Naive thymus-derived CD4-positive, alpha-beta T cell (primary cell): ENCODE measurements around the gene KRT78. TPM values are rescaled to one million over a fixed set of nuclear protein-coding genes. Genes with fewer than 3 reads are reported as not detected.

Source experiments
- ATAC-seq: fragments of 150-1000 bp; cut with Tn5 transposase; 2 replicates; pipeline ENCODE4 v1.10.0; 2021; ENCODE audit warnings: mild to moderate bottlenecking, moderate library complexity
- CTCF ChIA-PET: fragments of 350-600 bp; sonication (Branson Sonifier 250); formaldehyde crosslinking; loops from one replicate; lab custom pipeline; 2021; ENCODE audit warnings: antibody characterized with exemption; lab: Charles Lee
- POLR2A ChIA-PET: fragments of 350-600 bp; sonication (Branson Sonifier 250); formaldehyde crosslinking; loops from one replicate; lab custom pipeline; 2021; ENCODE audit warnings: antibody characterized with exemption, inconsistent platforms; lab: Charles Lee
- DNase-seq, 9 donors: peaks; one replicate each; pipeline versions ENCODE4 v3.0.0 to v3.0.0-alpha.2; 2020 to 2022; ENCODE audit warnings: mixed read lengths in 1 of 9
- H3K27ac ChIP-seq: one replicate; pipeline ENCODE4 v1.7.0; 2013; ENCODE audit warnings: mild to moderate bottlenecking, low read depth, low read length, moderate library complexity
- H3K27me3 ChIP-seq, 2 donors: one replicate each; pipeline ENCODE4 v1.7.0; 2013; ENCODE audit warnings: low read length in 2 of 2, mild to moderate bottlenecking in 2 of 2, moderate library complexity in 2 of 2; ENCODE audit not compliant: control insufficient read depth in 2 of 2, insufficient read depth in 2 of 2
- H3K36me3 ChIP-seq, 3 experiments: 1 replicate in 2 of 3; 2 replicates in 1 of 3; pipeline ENCODE4 v1.7.0; 2013; ENCODE audit warnings: low read length in 3 of 3, mild to moderate bottlenecking in 3 of 3, moderate library complexity in 1 of 3; ENCODE audit not compliant: insufficient read depth in 3 of 3, control insufficient read depth in 2 of 3
- H3K4me1 ChIP-seq, 2 donors: one replicate each; pipeline ENCODE4 v1.7.0; 2013; ENCODE audit warnings: low read length in 2 of 2, mild to moderate bottlenecking in 2 of 2, moderate library complexity in 1 of 2; ENCODE audit not compliant: control insufficient read depth in 2 of 2, insufficient read depth in 2 of 2
- H3K4me3 ChIP-seq: 2 replicates; pipeline ENCODE4 v1.7.0; 2013; ENCODE audit warnings: mild to moderate bottlenecking, low read length
- H3K9me3 ChIP-seq, 3 experiments: 1 replicate in 2 of 3; 2 replicates in 1 of 3; pipeline ENCODE4 v1.7.0; 2013; ENCODE audit warnings: low read length in 3 of 3; ENCODE audit not compliant: control insufficient read depth in 2 of 3
- H3K27ac Mint-ChIP-seq, 9 donors: one replicate each; pipeline ENCODE4 v1.8.0; 2020 to 2022; ENCODE audit warnings: mixed read lengths in 9 of 9, mild to moderate bottlenecking in 8 of 9, moderate library complexity in 5 of 9, inconsistent platforms in 2 of 9
- H3K27me3 Mint-ChIP-seq, 5 donors: one replicate each; pipeline ENCODE4 v1.8.0; 2021 to 2022; ENCODE audit warnings: mixed read lengths in 5 of 5, mild to moderate bottlenecking in 1 of 5
- H3K36me3 Mint-ChIP-seq, 5 donors: one replicate each; pipeline ENCODE4 v1.8.0; 2020 to 2022; ENCODE audit warnings: mixed read lengths in 5 of 5, mild to moderate bottlenecking in 3 of 5, inconsistent platforms in 1 of 5
- H3K4me1 Mint-ChIP-seq, 7 donors: one replicate each; pipeline ENCODE4 v1.8.0; 2020 to 2022; ENCODE audit warnings: mixed read lengths in 7 of 7, mild to moderate bottlenecking in 3 of 7, inconsistent platforms in 1 of 7
- H3K4me3 Mint-ChIP-seq, 10 donors: one replicate each; pipeline ENCODE4 v1.8.0; 2020 to 2022; ENCODE audit warnings: mild to moderate bottlenecking in 10 of 10, mixed read lengths in 10 of 10, moderate library complexity in 6 of 10, inconsistent platforms in 2 of 10
- H3K9me3 Mint-ChIP-seq, 11 donors: one replicate each; pipeline ENCODE4 v1.8.0; 2020 to 2022; ENCODE audit warnings: mixed read lengths in 11 of 11, mild to moderate bottlenecking in 4 of 11, inconsistent platforms in 1 of 11, moderate library complexity in 1 of 11
- intact Hi-C, 2 donors: fragments of 100-400 bp; cut with micrococcal nuclease; formaldehyde crosslinking; loops; one replicate each; pipeline ENCODE4 v1.15.1; 2023
- polyA plus RNA-seq, 2 donors: library from polyadenylated mRNA; unstranded; fragments of 300-500 nt; fragmentation: Illumina TruSeq; gene quantifications; one replicate each; pipeline ENCODE4 v1.2.3, GENCODE V29; 2021
- total RNA-seq, 6 experiments: library from RNA in 5 of 6; stranded (reverse) in 5 of 6; gene quantifications; 1 replicate in 5 of 6; 2 replicates in 1 of 6; pipeline ENCODE4 v1.2.3 and lab custom pipeline; 2021 to 2026

The KRT78 gene
- total and polyA plus RNA-seq, 7 experiments from 2014 or later = not detected

DNA sequence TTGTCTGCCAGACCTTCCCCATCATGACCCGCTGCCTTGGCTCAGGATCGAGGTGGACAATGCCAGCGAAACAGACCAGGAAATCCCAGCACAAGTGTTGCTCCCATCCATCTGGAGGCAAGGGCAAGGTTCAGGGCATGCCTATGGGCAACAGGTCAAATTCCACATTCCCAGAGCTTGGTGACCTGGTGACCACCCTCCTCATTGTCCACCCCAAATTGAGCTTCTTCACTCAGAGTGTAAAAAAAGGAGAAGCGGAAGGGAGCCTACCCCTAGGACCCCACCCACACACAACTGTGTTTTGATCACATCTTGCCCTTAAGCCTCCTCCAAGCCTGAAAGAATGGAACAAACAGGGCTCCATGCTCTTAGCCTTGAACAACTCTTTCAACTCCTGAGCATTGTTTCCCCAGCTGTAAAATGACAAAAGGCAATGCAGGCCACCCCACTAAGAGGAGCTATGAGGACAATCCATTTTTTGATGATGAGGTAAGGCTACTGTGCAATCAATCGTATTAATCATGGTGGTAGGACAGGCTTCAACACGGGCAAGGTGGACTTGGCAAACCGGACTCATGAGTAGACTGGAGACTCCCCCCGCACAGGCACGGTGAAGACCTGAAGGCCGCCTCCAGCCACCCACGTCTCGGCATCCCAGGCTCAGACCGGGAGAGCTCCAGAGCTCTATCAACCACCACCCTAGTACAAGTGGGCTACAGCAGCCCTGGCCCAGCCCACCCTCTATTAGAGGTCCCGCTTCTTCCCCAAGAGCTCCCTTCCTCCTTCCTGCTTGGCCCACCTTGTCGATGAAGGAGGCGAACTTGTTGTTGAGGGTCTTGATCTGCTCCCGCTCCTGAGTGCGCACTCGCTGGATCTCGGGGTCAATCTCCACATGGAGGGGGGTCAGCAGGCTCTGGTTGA lies 15.5 kb downstream of the KRT78 start:
- Mint-ChIP-seq H3K4me1 (peaks cover 17 to 37% (median 30%) of the 10 kb centered on the region in 7 donors), H3K4me3 (no peak overlapping the region), H3K27ac (peak overlapping the region in 1 of 9 donors; percentile 74), H3K9me3 (peaks cover 0 to 4% (median 0%) of the 10 kb centered on the region in 11 donors), H3K36me3 (no peaks in the 10 kb centered on the region), H3K27me3 (no peaks in the 10 kb centered on the region)
- H3K4me3 ChIP-seq = no peak overlapping the region
- no peak overlapping the region for H3K27ac ChIP-seq
- H3K36me3 ChIP-seq = no peaks in the 10 kb centered on the region
- H3K27me3 ChIP-seq = no peaks in the 10 kb centered on the region
- ChIA-PET CTCF (no interaction called here), POLR2A (interaction anchor here (1.2 kb wide), 1 partner anchor 24 kb away, joined by 3 read pairs; no protein-coding TSS in a partner anchor)
- DNase-seq = no peak
- intact Hi-C loops = no loop called here
- H3K4me1 ChIP-seq = no peaks in the 10 kb centered on the region
- ATAC-seq = no peak
- no peaks in the 10 kb centered on the region for H3K9me3 ChIP-seq

- DNase-seq (no peak), ATAC-seq (no peak)
- Histone ChIP-seq H3K9me3 (no peaks in the 10 kb centered on the region), H3K27me3 (no peaks in the 10 kb centered on the region), H3K27ac (no peak overlapping the region), H3K36me3 (no peaks in the 10 kb centered on the region), H3K4me3 (no peak overlapping the region), H3K4me1 (no peaks in the 10 kb centered on the region)
- H3K27me3 Mint-ChIP-seq = no peaks in the 10 kb centered on the region
- peaks cover 17 to 37% (median 29%) of the 10 kb centered on the region in 7 donors for H3K4me1 Mint-ChIP-seq
- no peak overlapping the region for H3K27ac Mint-ChIP-seq
- no peaks in the 10 kb centered on the region for H3K36me3 Mint-ChIP-seq
- POLR2A ChIA-PET = interaction anchor here (0.8 to 1.2 kb wide), 2 partner anchors 24 to 946 kb away, joined by 3 read pairs; no protein-coding TSS in a partner anchor
- no peak overlapping the region for H3K4me3 Mint-ChIP-seq
- intact Hi-C loops = no loop called here
- CTCF ChIA-PET = no interaction called here
- H3K9me3 Mint-ChIP-seq = peaks cover 0 to 4% (median 0%) of the 10 kb centered on the region in 11 donors
These were observed 16.3 kb downstream of the KRT78 start for GRCh38 chr12:52832451-52832850.

GRCh38 chr12:52831251-52831650 lies 17.5 kb downstream of the KRT78 start:
- intact Hi-C loops = no loop called here
- Mint-ChIP-seq H3K9me3 (peaks cover 0 to 4% (median 0%) of the 10 kb centered on the region in 11 donors), H3K27ac (peak overlapping the region in 2 of 9 donors; percentile 7 to 23), H3K27me3 (no peaks in the 10 kb centered on the region), H3K4me3 (no peak overlapping the region), H3K36me3 (no peaks in the 10 kb centered on the region), H3K4me1 (peaks cover 8 to 27% (median 18%) of the 10 kb centered on the region in 7 donors)
- H3K4me1 ChIP-seq = no peaks in the 10 kb centered on the region
- no peaks in the 10 kb centered on the region for H3K36me3 ChIP-seq
- ChIA-PET POLR2A (no interaction called here), CTCF (interaction anchor here (0.9 to 1.0 kb wide), 3 partner anchors 50 to 246 kb away, joined by 3 to 5 read pairs (median 3); no protein-coding TSS in a partner anchor)
- no peaks in the 10 kb centered on the region for H3K27me3 ChIP-seq
- H3K9me3 ChIP-seq = no peaks in the 10 kb centered on the region
- H3K27ac ChIP-seq = no peak overlapping the region
- ATAC-seq (no peak), DNase-seq (no peak)
- H3K4me3 ChIP-seq = no peak overlapping the region

DNA sequence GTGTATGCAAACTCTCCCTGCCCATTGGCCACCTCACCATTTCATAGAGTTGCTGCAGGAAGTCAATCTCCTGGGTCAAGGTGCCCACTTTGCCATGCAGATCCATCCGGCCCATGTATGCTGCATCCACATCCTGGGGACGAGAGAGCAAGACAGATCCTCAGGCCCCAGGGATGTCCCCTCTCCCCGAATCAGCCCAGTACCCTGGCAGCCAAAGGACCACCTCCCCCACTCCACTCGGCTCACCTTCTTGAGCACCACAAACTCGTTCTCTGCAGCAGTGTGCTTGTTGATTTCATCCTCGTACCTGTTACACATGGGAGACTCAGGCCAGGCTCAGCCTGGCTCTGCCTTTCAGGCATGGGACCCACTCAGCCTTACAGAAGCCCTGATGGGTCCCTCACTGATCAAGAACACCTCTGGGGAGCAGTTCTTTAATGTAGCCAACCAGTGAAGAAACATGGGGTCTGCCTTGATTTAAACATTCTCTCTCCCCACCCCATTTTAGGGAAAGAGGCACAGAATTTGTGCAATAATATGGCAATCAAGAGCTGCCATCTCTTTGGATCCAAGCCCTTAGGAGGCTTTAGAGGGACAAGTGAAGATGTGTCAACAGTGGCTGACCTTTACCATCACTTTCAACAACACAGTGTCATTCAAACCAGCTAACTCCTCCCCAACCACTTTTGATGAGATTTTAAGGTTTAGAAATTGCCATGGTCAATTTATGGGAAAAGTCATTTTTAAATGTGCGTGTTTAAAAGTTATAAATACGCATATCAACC lies 18.6 kb downstream of the KRT78 start:
- Histone ChIP-seq H3K4me3 (no peak overlapping the region), H3K27ac (no peak overlapping the region), H3K9me3 (no peaks in the 10 kb centered on the region), H3K36me3 (no peaks in the 10 kb centered on the region), H3K4me1 (no peaks in the 10 kb centered on the region), H3K27me3 (no peaks in the 10 kb centered on the region)
- peaks cover 1 to 16% (median 12%) of the 10 kb centered on the region in 7 donors for H3K4me1 Mint-ChIP-seq
- intact Hi-C loops = no loop called here
- DNase-seq = no peak
- H3K27me3 Mint-ChIP-seq = no peaks in the 10 kb centered on the region
- CTCF ChIA-PET = interaction anchor here (1.0 to 2.0 kb wide), 3 partner anchors 41 to 245 kb away, joined by 3 to 10 read pairs (median 3); no protein-coding TSS in a partner anchor
- peak overlapping the region in 2 of 9 donors; percentile 44 to 46 for H3K27ac Mint-ChIP-seq
- no peaks in the 10 kb centered on the region for H3K36me3 Mint-ChIP-seq
- peaks cover 0 to 4% (median 0%) of the 10 kb centered on the region in 11 donors for H3K9me3 Mint-ChIP-seq
- no peak overlapping the region for H3K4me3 Mint-ChIP-seq
- POLR2A ChIA-PET = no interaction called here
- ATAC-seq = no peak

- Mint-ChIP-seq H3K4me3 (no peak overlapping the region), H3K4me1 (peaks cover 1 to 15% (median 12%) of the 10 kb centered on the region in 7 donors), H3K27me3 (no peaks in the 10 kb centered on the region), H3K36me3 (no peaks in the 10 kb centered on the region), H3K9me3 (peaks cover 0 to 4% (median 0%) of the 10 kb centered on the region in 11 donors), H3K27ac (peak overlapping the region in 3 of 9 donors; percentile 0 to 40 (median 3))
- Histone ChIP-seq H3K9me3 (no peaks in the 10 kb centered on the region), H3K27me3 (no peaks in the 10 kb centered on the region), H3K4me1 (no peaks in the 10 kb centered on the region), H3K27ac (no peak overlapping the region), H3K36me3 (no peaks in the 10 kb centered on the region), H3K4me3 (no peak overlapping the region)
- DNase-seq (no peak), ATAC-seq (no peak)
- ChIA-PET POLR2A (no interaction called here), CTCF (interaction anchor here (0.8 to 2.0 kb wide), 2 partner anchors 10 to 243 kb away, joined by 3 to 10 read pairs; no protein-coding TSS in a partner anchor)
- intact Hi-C loops = no loop called here
These were observed 20.2 kb downstream of the KRT78 start for GRCh38 chr12:52828591-52829021.

- Mint-ChIP-seq H3K4me1 (peaks cover 1 to 15% (median 12%) of the 10 kb centered on the region in 7 donors), H3K27me3 (no peaks in the 10 kb centered on the region), H3K27ac (peak overlapping the region in 2 of 9 donors; percentile 0 to 40), H3K36me3 (no peaks in the 10 kb centered on the region), H3K4me3 (no peak overlapping the region), H3K9me3 (peaks cover 0 to 4% (median 0%) of the 10 kb centered on the region in 11 donors)
- H3K27ac ChIP-seq = no peak overlapping the region
- no peaks in the 10 kb centered on the region for H3K9me3 ChIP-seq
- no peaks in the 10 kb centered on the region for H3K27me3 ChIP-seq
- H3K4me1 ChIP-seq = no peaks in the 10 kb centered on the region
- POLR2A ChIA-PET = no interaction called here
- ATAC-seq (no peak), DNase-seq (no peak)
- CTCF ChIA-PET = interaction anchor here (0.8 to 2.0 kb wide), 2 partner anchors 10 to 242 kb away, joined by 3 to 10 read pairs; no protein-coding TSS in a partner anchor
- no peak overlapping the region for H3K4me3 ChIP-seq
- intact Hi-C loops = no loop called here
- H3K36me3 ChIP-seq = no peaks in the 10 kb centered on the region
These were observed 20.6 kb downstream of the KRT78 start for GRCh38 chr12:52828156-52828555.
